Fibroblast of pulmonary artery (primary cell): Measurements from ENCODE around the gene ITPRIP.

Experiments
- DNase-seq: peaks from one replicate; pipeline ENCODE4 v3.0.0-alpha.2; 2010; ENCODE audit warnings: low read depth
- H3K4me3 ChIP-seq: replicated peaks from 2 replicates; pipeline ENCODE4 v1.5.1; 2011; ENCODE audit warnings: low read depth, mild to moderate bottlenecking, control low read depth, low read length, moderate library complexity
- CTCF ChIP-seq: IDR thresholded peaks from 2 replicates; pipeline ENCODE4 v1.5.1; 2011; ENCODE audit warnings: mild to moderate bottlenecking, control low read depth, low read length, inconsistent platforms; ENCODE audit errors: missing control alignments

Gene ITPRIP

GRCh38 chr10:104307576-104308438 is 30.5 kb downstream of the ITPRIP start:
- no peak for DNase-seq
- TF ChIP-seq CTCF, result no peak
- H3K4me3 ChIP-seq, result no peak overlapping the region

- no peak for DNase-seq
- H3K4me3 ChIP-seq, result no peak overlapping the region
- TF ChIP-seq CTCF, result no peak
Measured at GRCh38 chr10:104306897-104307296, 31.4 kb downstream of the ITPRIP start.

- no peak for DNase-seq
- no peak overlapping the region for H3K4me3 ChIP-seq
- no peak for TF ChIP-seq CTCF
Measured at GRCh38 chr10:104304927-104305326, 33.3 kb downstream of the ITPRIP start.

- DNase-seq, result no peak
- H3K4me3 ChIP-seq, result no peak overlapping the region
- no peak for TF ChIP-seq CTCF
Measured at GRCh38 chr10:104304356-104304745, 33.9 kb downstream of the ITPRIP start.

GRCh38 chr10:104303594-104304355 is 34.5 kb downstream of the ITPRIP start:
- no peak for TF ChIP-seq CTCF
- no peak for DNase-seq
- H3K4me3 ChIP-seq, result no peak overlapping the region

- peak; percentile 12 for TF ChIP-seq CTCF
- DNase-seq, result no peak
- H3K4me3 ChIP-seq, result no peak overlapping the region
Measured at GRCh38 chr10:104301907-104302690, 36.2 kb downstream of the ITPRIP start.
